Cortex of kidney (tissue), 1 donor: ENCODE data around the gene HTR3C.
"Not testable (repeated sequence)": the region's sequence is repeated elsewhere in the genome, so short reads cannot be mapped to it uniquely, and the experiment has no call there.

ENCODE experiments used
- DNase-seq: peaks from one replicate; lab custom pipeline; 2025; lab: John Stamatoyannopoulos, UW

The HTR3C gene

DNA sequence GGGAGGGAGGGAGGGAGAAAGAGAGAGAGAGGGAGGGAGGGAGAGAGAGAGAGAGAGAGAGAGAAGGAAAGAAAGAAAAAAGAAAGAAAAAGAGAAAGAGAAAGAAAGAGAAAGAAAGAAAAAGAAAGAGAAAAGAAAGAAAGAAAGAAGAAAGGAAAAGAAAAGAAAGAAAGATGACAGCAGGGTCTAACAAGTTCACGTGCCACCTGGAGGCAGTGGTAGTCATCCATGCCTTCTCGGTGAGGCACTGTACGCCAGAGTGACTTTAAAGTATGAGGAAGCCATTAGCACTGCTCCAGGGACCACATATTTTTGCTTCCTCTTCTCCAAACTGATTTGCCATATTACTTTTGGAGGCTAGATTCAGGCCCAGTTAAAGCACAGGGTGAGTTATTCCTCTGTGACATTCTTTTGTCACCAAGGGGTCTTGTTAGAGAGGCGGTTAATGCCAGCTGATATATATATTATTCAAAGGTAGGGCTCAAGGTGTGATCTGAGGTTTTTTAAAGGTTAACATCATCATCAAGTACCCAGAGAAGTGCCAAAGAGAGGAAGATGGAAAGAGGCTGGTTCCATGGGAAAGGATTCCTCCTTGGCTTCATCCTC, 21.6 kb upstream of the HTR3C start, which contains the start of gene HTR3D:
Gene HTR3D, plus strand, starts transcription at position 556 of the 606 bp plus-strand sequence. Its CDS starts 0 bp downstream, at position 556.
- no peak for DNase-seq

DNA sequence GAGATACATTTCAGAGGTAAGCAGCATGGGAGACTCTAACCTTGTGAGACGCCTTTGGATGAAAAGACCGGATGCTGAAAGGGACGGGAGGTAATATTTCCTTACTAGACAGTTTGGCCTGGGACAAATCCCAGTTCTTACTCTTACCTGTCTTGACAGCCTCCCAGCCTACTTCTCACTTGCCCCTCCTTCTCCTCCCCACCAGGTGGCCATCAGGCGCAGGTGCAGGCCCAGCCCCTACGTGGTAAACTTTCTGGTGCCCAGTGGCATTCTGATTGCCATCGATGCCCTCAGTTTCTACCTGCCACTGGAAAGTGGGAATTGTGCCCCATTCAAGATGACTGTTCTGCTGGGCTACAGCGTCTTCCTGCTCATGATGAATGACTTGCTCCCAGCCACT, 15.0 kb upstream of the HTR3C start:
- no peak for DNase-seq

DNA sequence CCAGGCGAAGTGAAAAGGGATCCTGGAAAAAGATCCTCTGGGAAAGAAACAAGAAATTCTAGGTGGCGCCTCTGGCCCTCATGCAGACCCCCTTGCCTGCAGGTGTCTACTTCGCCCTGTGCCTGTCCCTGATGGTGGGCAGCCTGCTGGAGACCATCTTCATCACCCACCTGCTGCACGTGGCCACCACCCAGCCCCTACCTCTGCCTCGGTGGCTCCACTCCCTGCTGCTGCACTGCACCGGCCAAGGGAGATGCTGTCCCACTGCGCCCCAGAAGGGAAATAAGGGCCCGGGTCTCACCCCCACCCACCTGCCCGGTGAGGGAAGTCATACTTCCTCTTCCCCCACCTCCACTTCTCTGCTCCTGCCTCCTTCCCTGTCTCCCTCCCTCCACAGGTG, 14.5 kb upstream of the HTR3C start:
- DNase-seq, result not testable (repeated sequence)

DNA sequence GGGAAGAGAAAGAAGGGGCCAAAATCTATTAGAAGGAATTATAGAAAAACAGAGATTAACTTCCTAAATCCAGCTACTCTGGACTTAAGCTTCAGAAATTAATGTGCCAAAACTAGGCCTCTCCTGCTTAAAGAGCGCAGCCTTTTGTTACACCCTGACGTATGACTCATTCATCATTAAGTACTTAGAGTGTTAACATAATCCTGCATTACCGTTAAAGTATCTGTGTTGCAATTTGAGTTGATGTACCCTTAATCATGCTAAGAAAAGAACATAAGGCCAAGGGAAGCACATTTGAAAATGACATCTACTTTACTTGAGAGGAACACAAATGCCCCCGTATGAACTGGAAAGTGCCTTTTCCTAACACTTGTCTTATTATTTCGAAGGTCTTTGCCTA, 13.4 kb upstream of the HTR3C start:
- DNase-seq, result no peak

DNA sequence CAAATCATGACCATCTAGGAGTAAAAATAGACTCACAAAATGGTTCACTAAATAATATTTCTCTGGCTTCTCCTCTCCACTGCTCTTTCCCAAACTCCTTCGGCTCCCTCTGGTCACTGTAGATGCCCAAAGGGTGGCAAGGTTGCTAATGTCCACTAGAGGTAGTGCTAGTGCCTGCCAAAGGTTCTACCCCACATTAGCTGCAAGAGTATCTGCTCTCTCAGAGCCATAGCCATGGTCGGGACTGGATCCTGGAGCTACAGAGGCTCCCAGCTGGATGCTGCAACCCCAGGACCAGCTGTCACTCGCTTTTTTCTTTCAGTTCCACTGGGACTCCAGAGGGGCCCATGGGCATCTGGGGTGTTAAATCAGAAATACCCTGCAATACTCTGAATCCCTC, 12.8 kb upstream of the HTR3C start:
- no peak for DNase-seq

DNA sequence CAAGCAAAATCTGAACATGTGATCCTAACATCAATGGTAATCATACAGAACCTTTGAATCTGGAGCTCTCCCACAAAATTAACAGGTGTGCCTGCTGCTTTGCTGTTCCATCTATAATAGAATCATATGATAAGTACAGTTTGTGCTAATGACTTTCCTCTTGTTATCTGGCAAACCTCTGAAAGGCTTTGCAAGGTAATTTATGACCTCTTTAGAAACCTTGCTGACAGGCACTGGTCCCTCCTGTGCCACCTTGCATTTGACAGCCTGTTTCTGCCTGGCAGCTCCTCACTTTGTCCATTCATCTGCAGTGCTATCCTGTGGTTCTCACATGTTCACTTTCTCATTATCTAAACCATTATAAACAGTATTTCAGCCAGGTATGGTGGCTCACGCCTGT, 10.2 kb upstream of the HTR3C start:
- no peak for DNase-seq

DNA sequence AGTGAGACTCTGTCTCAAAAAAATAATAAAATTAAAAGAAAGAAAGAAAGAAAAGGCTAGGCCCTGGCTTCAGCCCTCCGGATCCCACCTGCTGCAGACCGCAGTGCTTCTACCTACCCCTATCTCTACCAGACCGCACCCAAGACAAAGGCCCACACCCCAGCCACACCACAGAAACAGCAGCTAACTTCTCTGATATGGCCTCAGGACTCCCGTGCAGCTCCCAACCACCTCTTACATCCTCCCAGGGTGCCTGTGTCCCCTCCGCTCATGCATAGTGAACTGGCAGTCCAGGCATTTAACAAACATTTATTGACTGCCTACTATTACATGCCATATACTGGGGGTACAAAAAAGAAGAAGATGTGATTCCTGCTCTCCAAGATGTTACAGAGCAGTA, 6.9 kb upstream of the HTR3C start:
- no peak for DNase-seq

DNA sequence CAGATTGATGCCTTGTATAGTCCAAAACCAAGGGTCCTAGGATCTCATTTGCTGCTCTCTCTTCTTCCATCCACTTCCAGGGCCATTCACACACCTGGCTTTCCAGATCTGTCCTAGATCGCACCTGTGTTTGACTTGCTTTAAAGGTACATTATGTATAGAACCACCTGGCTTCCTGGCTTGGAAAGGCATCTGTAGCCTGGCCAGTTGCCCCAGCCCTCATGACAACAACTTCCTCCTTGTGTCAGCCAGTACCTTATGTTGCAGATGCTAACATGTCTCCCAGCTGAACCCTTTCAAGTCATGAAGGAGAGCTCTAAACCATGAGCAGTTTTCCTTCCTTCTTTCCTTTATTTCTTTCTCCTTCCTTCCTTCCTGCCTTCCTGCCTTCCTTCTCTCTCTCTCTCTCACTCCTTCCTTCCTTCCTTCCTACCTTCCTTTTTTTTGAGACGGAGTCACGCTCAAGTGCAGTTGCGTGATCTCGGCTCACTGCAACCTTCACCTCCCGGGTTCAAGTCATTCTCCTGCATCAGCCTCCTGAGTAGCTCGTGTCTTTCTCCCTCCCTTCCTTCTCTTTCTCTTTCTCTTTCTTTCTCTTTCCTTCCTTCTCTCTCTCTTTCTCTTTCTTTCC, 2.5 kb upstream of the HTR3C start:
- no peak for DNase-seq

DNA sequence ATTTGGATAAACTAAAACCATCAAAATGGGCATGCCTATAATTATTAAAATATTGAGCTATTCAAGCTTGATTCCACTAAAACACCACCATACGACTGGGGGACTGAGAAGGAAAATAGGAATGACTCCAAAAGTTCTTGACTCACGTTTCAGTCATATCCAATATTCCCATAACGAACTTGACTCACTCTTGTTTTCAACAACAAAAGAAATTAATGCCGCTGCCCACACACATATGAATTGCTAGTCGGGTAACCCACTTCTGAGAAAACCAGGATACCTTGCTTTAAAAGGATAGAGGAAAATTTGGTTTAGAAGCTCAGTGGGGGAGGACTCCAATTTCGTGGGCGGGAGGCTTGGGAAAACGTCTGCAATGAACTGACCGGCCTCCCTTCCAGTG, 5.2 kb downstream of the HTR3C start:
- no peak for DNase-seq

DNA sequence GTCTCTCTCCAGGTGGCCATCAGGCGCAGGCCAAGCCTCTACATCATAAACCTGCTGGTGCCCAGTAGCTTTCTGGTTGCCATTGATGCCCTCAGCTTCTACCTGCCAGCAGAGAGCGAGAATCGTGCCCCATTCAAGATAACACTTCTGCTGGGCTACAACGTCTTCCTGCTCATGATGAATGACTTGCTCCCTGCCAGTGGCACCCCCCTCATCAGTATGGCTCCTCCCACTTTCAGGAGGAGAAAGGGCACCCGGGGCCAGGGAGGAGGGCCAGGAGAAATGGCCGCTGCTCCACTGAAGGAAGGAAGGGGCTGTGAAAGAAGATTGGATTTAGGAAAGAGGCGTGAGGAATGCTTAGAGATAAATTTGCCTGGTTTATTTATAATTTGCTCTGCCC, 6.6 kb downstream of the HTR3C start:
- no peak for DNase-seq

DNA sequence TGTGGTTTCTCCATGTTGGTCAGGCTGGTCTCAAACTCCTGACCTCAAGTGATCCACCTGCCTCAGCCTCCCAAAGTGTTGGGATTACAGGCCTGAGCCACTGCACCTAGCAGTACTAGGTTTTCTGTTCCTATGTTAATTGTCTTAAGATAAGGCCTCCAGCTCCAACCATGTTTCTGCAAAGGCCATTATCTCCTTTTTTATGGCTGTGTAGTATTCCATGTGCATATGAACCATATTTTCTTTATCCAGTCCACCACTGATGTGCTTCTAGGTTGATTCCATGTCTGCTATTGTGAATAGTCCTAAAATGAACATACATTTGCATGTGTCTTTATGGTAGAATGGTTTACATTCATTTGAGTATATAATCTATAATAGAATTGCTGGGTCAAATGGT, 9.8 kb downstream of the HTR3C start:
- no peak for DNase-seq

DNA sequence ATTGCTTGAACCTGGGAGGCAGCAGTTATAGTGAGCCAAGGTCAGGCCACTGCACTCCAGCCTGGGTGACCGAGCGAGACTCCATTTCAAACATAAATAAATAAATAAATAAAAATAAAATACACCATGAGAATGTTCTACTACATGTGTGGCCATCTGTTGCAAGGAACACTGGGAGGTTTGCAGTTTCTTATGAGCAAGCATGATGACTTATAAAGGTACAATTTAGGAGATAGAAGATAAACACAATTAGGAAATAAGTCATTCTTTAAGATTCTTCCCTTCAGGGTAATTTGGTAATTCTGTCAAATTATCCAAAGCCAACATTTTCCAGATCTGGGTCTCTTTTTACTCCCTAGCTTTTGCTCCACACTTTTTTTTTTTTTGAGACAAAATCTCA, 13.4 kb downstream of the HTR3C start:
- DNase-seq, result no peak

DNA sequence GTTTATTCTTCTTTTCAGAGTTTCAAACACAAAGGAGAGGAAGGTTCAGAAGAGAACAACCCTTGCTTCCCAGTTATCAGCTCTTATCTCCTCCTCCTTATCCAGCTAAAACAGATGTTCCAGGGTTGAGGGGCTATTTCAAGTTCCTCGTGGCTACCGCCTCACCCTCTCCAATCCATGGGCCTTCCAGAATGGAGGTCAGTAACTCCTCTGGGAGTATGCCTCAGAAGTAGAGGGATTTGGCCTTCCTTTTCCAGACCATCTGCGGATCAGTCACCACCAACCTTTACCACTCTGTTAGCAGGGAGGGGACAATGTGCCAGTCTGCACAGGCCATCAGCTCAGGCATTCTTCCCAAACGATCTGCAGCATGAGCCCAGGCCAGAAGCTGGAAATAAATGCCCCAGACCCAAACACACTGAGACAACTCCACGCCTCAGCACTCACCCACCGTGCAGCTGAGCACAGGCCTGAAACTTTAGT, 14.8 kb downstream of the HTR3C start:
- DNase-seq, result no peak

DNA sequence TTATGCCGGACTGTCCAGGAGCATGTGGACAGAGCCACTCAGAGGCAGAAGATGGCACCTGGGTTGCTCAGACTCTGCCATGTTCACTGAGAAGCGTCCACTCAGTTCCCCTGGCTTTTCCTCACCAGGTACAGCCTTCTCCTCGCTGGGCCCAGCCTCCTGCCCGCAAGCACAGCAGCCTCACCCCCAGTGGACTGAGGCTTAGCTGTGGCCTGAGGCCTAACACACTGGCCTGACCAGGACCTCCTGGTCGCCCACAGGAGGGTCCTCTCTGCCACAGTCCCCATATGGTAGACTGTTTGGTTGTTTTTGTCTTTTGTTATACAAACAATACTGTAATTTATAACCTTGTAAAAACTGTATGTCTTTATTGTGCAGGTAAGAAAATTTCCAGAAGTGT, 15.5 kb downstream of the HTR3C start:
- DNase-seq, result no peak

DNA sequence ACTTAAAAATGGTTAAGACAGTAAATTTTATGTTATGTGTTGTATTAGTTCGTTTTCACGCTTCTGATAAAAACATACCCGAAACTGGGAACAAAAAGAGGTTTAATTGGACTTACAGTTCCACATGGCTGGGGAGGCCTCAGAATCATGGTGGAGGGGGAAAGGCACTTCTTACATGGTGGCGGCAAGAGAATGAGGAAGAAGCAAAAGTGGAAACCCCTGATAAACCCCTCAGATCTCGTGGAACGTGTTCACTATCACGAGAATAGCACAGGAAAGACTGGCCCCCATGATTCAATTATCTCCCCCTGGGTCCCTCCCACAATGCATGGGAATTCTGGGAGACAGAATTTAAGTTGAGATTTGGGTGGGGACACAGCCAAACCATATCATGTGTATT, 18.3 kb downstream of the HTR3C start:
- DNase-seq, result not testable (repeated sequence)

DNA sequence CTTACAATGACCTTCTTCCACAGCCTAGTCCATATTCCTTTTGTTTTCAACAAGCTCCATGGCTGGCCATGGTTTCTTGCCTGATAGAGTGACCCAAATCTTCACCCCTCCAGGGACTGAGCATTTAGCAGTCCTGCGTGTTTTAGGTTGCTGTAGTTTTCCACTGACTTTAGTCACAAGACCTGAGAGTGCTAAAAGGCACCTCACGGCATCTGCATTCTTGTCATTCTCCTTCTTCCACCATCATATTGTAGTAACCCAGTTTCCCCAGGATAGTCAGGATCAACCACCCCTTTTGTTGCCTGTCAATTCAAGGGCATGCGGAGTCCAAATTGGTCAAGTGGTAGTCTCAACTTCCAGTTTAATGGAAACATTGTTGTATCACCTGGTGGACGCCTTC, 20.8 kb downstream of the HTR3C start:
- DNase-seq, result no peak

DNA sequence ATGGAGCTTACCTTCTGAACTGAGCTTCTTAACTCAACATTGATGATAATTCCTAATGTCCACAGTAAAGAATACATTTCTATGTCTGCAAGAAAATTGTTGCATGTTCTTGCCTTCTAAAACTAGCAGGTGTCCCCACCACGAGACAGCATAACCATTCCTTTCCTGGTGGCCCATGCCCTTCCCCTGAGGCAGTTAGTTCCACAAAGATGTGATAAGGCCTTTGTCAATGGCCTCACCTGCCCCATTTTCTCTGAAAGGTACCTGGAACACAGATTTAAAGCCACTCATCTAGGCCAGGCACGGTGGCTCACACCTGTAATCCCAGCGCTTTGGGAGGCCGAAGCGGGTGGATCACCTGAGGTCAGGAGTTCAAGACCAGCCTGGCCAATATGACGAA, 23.1 kb downstream of the HTR3C start:
- no peak for DNase-seq

DNA sequence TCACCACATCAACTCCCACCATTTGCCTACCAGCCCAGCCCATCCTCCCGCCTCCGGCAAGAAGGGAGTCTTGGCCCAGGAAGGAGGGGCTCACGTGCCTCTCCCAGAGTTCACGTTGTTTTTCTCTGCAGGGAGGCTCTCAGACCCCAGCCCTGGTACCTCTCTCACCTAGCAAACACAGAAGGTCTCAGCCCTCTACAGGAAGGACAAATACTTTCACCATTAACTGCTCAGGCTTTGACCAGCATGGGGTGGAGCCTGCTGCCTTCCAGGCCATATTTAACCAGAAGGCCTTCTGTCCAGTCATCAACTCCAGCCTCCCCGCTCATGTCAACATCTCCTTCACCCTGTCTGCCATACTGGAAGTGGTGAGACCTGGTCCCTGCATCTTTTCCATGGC, 25.0 kb downstream of the HTR3C start:
- no peak for DNase-seq

DNA sequence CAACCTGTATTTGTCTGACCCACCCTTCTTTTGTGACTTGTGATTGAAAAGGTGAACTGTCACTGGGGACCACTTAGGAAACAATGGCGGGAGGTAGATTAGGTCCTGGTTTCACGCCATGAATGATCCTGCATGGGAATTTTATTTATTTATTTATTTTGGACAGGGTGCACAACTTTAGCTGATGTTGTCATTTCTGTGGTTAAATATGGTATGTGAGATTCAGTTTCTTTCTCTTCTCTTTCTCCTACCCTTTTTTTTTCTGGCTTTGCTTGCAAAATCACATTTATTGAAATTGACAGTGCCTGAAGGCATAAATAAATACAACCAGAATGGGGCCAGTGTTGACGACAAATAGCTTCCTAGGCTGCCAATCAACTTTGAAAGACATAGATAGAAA, 26.0 kb downstream of the HTR3C start:
- no peak for DNase-seq

DNA sequence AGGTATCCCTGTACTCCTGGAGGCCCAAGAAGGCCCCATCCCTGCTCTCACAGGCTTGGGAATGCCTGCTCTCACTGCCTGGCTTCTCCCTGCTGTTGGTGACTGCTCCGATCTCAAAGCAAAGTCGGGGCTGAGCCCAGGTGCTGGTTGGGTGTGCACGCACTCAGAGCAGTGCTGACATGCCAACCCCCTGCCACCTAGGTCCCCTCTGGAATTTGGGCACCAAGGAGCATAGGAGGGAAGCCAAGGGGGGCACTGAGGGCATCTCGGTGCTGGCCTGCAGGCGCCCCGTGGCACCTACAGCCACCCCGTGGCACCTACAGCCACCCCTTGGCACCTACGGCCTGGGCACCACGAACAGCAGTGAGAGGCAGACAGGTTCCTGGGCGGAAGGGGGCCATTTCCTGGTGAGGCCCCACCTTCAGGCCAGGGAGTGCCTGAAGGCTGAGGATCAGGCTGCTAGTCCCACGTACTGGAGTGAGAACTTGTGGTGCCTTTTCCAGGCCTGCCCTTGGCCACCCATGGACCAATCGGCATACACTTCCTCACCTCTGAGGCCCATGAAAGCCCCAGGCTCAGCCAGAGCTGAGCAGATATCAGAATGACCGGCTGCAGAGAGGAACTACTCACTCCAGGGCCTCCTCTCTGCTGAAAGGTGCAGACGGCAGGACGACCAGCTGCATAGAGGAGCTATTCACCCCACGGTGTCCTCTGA, 28.4 kb downstream of the HTR3C start:
- DNase-seq, result no peak

DNA sequence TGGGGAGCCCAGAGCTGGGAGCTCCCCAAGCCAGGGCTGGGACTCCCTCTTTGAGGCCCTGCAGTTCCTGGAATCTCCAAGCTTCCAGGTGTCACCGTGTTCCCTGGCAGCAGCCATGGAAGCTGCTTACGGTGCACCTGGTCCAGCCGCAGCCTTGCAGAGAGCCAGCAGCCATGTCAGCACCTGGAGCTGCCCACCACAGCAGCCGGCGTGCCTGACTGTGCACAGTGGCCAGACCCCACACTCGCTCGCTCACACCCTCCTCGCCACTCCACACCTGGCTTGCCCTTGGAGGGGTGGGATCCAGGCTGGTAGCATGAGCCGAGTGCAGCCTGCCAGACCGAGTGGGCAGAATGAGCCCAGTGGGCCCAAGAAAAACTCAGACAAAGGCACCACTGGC, 29.2 kb downstream of the HTR3C start:
- DNase-seq, result no peak

DNA sequence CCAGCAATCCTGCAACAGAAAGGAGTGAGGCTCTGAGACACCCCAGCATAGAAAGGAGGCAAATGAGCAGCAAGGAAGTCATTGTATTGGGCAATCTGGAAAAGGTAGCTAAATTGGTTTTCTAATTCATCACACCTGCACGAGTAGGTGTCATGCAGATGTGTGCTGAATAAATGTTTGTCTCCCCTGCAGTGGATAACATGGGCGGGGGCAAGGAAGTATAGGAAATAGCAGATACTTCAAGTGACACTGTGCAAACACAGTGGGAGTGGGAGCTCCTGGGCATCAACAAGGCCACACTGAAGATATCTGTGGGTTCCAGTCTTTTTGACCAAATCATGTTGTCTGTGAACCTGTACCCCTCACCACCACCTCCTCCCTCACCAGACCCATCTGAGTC, 29.6 kb downstream of the HTR3C start:
- no peak for DNase-seq

DNA sequence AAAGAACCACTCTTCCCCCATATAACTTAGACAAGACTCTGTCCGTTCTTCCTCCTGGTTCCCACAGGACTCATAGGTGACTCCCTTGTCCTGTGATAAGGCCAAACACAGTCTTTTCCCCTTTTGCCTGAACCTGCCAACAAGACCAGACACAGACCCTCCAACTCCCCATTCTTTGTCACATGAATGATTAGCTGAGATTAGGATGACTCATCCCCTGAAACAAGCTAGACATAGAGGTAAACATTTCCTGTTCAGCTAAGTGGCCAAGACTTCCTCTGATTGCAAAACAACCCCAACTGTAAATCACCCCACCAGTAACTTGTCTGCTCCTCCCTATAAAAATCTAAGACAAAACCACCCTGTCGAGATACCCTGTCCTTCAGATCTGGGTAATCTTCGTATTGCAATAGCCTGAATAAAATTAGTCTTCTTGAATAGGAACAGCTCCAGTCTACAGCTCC, 32.6 kb downstream of the HTR3C start:
- DNase-seq, result no peak
